GM18508 (cell line): ENCODE measurements around the gene USP2.

Source experiments
- ATAC-seq: cut with Tn5 transposase; IDR thresholded peaks from one replicate; pipeline ENCODE4 v1.9.1; 2021; ENCODE audit warnings: moderate number of reproducible peaks; ENCODE audit not compliant: insufficient read depth, unreplicated experiment

The USP2 gene

DNA sequence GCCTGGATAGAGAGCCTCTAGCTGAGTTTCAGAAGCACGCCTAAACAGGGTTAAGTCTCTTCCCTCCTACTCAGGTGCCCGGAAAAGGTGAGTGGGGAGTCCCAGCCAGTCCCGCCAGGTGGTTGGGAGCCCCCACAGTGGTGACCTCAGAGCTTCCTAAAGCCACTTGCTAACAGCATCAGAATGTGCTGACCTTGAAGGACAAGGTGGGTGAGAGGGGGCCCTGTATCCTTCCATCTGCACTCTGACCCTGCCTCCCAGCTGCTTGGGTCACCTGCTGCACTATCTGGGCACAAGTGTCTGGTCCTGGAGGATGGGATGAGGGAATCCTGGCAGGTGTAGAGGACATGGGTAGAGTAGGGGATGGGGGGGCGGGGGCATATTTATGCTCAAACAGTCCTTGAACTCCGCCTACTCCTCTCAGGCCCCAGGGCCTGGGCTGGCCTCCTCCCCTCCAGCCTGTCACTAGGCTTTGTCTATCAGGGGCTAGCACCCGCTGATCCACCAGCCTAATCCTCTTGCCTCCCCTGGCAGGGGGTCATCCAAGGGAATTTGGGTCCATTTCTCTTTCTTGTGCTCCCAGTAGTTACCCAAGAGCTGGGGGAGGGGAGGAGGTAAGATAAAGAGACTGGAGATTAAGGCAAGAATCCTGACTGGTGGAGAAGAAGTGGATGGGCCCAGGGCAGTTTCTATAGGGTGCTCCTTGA is 3.4 kb downstream of the USP2 start:
- ATAC-seq, result no peak

DNA sequence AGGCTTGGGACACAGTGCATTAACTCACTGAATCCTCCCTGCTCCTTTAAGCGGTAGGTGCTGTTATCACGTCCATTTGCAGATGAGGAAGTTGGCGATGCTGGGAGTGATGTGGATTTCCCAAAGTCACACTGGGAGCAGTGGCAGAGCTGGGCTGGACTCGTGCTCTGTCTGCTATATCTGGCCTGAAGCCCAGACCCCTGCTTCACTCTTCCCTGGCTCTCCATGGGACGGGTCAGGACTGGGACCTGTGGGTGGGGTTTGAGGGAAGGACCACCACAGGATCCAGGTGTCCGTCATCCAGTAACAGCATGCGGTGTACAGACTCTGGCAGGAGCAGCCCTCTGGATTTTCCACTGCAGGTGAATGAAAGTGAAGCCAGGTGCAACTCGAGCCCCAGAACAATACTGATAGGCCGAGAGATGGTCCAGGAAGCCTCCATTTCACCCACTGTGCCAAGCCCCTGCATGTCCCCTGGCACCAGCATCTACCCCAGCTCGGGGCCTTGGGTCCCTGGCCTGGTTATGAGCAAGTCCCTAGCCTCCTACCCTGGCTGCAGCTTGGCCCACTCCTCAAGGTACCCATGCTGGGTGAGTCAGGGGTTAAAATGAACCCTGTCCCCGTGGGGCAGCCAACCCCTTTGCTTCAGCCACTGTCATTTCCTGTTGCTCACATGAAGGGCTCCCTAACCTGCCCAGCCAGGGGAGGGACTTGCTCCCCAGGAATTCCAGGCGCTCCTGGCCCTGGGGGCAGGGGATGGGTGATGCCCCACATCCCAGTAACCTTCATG is 4.2 kb downstream of the USP2 start:
- ATAC-seq, result no peak

DNA sequence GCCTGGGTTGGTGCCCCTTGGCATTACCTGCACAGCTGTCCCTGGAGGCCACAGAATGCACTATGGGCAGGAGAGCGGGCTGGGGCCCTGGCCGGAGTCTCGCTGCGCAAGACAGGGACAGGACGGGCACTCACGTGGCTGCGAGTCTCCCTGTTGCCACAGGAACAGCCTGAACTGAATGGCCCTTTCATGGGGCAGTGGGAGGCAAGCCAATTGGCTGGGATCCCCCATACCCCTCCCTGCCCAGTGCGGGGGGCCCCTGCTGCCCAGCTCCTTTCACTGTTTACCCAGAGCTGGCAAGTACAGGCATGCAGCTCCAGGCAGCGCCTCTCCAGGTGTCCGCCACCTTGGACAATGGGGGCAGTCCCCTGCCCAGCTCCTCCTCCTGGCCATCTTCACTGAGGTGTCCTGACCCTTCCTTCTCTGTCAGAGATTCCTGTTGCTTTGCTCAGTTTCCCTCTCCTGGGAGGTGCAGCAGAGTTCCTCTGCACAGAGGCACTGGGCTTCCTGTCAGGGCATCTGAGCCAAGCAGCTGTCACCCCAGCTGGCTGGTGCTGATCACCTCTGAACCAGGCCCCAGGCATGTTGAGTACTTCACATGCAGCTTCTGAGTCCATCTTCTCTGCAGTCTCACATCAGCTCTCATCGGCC is 5.2 kb downstream of the USP2 start:
- ATAC-seq, result no peak

DNA sequence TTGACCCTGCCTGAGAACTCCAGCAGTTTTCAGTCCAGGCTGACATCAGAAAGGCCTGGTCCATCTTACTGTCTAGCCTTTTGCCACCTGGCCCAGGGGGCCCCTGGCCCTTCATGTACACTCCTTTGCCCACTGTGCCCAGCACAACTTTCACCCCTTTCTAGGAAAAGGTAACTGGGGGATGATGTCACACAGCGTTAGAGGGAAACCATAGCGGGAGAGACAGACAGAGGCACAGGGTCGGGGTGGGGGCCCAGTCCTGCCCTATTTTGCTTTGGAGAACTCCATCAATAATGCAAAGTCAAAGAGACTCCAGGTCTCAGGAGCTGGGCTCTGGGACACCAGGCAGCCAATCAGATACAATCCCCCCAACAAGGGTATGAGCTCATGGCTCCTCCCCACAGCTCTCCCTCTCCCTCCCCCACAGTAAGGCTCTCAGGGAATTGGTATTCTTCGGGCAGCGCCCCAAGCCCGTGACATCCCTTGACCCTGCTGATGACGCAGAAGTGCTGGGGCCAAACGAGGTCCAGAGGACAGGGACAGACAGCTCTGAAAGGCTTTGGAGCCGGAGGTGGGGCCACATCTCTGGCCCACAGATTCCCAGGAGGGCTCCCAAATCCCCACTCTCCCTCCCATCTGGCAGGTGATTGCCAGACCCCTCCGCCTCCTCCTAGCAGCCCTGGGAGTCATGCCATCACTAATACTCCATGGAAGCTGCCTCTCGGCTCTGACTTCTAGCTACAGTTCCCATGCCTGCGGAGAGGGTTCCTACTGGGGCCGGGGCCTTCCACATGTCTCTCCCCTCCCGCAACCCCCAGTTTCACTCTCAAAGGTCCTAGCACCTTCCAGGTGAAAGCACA is 5.9 kb downstream of the USP2 start:
- ATAC-seq, result no peak

DNA sequence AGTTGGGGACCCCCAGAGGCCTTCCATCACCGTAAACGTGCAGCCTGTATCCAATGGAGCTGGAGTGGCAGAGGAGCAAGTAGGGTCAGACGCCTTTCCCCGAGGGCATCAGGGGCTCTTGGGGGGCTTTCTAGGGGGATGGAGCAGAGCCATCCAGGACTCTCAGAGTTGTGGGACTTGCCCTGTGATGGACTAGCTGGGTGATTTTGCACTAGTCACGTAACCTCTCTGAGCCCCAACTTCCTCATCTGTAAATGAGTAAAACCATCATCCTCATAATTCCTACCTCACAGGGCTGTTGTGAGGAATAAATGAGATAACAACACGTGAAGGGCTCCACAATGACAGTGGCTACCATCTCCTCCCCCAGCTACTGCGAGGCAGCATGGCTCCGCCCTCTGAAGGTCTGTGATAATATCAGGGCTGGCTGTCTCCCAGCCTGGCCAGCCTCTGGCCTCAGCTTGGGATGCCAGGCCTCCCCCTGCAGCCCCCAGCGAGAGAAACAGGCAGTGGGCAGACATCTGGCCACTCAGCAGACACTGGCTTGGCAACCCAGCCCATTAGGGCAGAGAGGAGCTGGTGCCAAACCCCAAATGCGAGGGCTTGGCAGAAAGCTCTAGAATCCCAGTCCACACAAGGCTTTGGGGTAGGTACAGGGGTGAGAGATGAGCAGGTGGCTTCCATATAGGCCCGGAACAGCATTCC is 6.7 kb downstream of the USP2 start:
- ATAC-seq, result no peak

DNA sequence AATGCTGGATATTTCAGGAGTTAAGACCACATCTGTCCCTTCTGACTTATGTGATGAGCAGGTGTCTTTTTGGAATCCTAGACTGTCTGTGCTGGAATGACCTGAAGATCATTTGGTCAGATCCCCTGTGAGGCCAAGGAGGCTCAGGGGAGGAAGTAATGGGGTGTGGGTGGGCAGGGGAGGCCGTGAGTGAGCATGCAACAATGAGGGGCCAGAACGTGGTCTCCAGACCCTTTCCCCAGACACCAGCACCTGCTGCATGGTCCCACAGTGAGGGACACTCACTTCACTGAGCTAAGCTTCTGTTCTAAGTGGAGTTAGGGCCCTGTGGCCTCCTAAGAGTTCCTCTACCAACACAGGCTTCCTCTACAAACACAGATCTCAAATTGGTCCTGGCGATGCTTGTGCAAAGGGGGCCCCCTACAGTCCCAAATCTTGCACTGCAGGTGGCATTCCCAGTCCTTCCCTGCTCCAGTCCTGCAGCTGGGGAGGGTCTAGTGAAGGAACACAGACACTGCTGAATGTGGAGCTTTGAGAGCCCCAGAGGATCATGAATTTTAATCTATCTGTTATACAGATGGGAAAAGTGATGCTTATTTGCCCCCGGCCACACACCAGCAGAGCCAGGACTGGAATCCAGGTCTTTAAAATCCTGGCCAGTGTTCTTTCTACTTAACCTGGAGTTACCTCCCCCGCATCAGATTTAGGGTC is 7.4 kb downstream of the USP2 start:
- ATAC-seq, result no peak

DNA sequence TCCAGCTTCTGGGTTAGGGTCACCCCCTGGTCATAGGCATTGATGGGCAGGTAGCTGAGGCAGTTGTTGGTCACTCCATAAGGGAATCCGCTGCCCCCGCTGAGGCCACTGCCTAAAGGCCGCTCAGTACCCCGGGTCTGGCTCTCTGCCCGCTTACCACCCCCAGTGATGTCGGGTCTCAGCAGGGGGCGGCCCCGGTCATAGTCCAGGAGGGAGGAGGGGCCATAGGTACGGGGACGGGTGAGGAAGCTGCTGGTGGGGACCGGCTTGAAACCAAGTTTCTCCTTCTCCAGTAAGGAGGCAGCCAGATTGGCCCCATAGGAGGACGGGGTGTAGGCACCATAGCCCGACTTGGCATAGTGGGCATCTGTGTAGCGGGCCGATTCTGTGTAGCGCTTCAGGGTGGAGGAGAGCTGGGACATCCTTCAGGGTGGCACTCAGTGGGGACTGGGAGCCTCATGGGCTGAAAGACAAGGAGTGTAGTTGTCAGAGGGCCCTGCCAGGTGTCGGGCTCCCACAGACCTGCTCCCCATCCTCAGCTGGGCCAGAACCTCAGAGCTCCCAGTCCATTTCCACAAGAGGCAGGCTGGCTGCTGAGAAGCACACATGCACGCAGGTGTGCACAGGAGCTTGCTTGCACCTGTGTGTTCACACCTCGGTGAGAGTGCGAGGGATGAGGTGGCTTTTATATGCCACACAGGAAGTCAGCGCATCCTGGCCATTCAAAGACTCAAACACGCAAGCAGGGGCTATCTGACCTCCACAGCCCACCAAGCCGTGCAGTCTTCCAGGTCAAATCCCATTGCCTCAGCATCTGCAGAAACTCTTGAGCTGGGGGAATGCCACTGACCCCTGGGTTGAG is 8.2 kb downstream of the USP2 start:
- ATAC-seq, result no peak

DNA sequence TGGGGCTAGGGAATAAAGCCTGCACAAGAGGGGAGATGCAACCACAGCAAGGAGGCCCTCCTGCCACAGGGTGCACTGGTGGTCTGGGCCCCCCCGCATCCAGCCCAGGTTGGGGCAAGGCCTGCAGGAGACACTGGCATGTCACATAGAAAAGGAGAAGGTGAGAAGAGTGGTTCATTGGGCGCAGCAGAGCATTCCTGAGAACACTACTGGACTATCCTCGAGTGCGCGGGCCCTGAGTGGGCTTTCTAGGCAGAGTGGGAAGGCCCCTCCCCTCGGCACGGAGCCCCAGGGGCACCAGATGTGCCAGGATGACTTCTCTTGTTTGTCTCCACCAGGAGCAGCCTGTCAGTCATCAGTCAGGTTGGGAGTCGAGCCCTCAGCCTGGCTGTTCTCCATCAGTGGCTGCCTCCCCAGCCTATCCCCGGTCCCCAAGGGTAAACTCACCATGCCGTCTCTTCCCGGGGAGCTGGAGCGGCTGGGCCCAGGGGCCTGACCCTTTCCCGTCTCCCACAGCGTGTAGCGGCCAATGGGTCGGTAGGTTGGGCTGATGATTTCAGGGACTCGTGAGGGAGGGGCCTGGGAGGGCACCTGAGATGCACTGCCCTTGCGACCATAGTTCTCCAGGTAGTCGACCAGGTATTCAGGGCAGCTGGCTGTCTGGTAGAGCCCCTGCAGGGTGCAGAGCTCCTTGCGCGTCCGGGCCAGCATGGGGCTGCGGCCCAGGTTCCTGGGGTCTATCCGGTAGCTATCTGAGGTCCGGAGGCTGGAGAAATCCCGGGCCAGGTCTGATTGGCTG is 9.0 kb downstream of the USP2 start:
- no peak for ATAC-seq

DNA sequence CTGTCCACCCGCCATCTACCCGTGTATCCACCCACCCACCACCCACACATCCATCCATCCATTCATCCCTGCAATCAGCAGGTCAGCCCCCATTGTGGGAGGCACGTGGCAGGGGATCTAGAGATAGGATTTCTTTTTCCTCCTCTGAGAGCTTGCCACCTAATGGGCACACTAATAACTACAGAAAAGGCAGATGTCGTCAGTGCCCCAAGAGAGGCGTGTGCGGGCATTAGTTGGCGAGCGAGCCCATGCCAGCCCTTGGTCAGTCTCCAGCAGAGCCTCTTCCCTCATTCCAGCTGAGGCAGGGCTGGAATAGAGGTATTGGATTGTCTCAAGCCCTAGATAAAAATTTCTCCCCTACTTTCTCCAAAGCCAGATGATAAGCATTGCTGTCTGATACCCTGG is 9.7 kb downstream of the USP2 start:
- ATAC-seq, result no peak

DNA sequence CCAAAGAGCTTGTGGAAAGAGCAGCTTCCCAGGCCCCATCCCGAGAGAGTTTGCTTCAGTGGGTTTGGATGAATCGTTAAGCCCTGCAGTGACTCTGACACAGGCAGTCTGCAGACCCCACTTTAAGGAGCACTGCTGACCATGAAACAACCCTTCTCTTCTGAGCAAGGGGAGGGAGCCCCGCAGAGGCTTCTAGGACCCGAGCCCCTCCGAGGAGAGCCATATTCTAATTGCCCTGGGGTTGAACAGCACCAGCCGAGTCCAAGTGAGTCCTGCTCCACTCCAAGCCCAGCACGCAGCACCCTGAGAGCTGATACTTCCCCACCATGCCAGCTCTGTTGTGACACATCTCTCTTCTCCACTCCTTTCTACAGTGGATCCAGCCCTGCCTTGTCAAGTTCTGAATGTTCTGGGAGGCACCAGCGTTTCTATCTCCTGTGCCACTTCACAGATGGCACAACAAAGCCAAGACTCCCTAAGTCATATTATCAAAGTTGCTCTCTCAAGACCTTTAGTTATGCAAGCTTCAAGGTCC is 10.4 kb downstream of the USP2 start:
- ATAC-seq, result no peak

DNA sequence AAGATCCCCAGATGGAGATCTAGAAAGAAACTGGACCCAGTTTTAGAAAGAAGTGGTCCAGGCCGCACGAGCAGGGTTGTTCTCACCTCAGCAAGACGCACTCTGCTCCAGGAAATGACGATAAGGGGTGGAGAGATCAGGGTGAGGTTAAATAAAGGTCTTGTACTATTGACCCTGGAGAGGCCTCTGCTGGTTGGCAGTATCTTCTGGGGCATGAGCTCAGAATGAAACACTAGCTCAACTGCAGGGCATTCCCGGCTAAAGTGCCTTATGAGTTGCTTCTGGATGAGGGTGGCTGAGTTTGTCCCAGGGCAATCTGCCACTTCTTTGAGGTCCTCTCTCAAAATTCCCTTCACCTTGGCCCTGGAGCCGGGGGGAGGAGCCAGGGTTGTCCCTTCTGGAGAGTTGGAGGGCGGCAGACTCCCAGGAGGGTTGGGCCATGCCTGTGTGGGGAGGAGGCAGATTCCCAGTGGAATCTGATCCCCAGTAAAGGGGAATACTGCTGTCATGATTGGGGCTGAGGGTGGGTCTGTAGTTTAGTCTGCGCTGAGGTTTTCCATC is 10.9 kb downstream of the USP2 start:
- ATAC-seq, result no peak

DNA sequence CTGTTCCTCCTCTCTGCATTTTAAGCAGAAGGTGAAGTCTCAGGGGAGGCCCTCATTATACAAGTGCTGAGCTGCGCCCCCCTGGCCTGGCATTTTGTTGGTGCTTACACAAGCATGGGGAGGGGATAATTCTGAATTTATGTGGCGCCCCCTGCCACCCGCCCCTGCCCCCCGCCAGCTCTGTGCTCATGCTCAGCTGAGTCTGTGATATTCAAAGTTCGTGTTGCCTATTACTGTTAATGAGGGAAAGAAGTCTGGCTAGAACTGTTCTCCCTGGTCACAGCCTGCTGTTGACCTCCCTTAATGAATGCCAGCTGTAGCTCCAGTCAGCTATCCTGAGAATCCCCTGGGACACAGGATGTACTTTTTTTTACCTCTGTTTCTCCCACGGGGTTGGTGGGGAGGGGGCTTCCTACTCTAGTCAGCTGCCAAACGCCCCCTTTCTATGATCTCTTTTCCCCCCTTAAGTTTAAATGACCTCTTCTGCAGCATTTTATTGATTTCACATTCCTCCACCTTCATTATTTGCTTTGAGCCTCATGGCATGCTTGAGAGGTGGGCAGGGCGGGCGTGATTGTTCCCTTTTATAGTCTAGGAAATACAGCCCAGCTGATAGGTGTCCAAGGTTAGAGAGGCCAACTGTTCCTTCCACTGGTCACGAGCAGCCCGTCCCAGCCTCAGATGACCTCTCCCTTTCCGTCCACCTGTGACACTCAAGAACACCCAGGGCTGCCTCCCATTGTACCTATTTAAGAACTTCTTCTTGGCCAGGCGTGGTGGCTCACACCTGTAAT is 12.2 kb downstream of the USP2 start:
- ATAC-seq, result no peak

DNA sequence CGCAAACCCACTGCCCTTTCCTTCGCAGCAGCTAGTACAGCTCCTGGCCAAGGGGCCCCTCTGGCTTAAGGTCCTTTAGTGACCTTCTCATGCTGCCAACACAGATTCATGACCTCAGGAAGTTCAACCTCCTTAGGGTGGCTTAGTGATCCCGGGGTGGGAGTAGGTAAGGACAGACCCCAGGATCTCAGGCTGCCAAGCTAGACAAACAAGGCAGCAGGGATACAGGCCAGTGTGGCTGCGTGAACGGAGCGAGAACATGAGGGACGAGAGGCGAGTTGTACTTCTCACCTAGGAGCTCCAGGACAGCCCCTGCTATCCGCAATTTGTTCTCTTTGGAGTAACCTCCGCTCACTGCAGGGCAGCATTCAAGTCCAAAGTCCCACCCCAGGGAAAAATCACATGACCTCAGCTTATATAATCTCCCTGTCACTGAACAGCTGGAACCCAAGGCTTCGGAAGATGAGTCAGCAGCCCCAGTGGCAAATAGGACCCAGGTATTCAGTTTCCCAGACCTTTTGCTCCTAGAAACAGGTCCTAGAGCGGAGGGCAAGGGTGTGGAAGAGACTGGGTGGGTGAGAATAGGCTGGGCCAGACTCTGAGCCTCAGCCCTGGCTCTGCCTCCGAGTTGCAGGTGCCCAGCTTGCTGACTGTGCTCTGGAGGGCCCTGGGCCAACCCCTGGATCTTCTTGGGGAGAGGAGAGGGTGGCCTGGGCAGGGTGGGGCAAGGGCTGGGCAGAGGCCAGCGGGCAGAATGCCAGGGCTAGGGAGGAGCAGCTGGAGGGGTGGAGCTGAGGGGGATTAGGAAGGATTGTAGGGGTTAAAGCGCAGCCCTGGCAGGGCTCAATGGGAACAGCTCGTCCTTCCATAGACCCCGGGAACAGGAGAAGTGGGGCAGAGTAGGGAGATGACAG is 13.1 kb downstream of the USP2 start:
- ATAC-seq, result no peak

DNA sequence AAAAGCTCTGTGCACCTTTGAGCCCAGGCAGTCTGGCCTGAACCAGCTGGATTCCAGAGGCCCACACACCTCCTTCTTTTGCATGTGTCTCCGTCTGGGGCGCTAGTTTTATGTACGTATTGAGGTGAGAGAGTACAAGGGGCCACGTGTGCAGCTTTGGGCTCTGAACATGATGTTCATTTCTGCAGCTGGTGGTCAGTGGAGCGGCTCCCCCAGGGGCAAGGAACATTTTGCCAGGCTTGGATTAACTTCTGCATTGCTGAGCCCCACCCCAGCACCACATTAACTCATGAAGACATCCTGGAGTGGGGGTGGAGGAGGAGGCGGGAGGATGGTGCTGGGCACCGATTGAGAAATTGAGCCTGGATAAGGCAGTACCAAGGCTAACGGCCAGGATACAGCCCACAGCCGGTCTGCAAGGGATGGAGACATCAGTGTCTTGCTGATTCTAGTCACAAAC is 13.8 kb downstream of the USP2 start:
- ATAC-seq, result no peak
